LNCaP clone FGC (cell line): Measurements from ENCODE around the gene RELL1.

Source experiments
- DNase-seq: peaks from one replicate; pipeline ENCODE4 v3.0.0-alpha.2; 2011; ENCODE audit warnings: low read depth
- H3K4me3 ChIP-seq: 2 replicates; pipeline ENCODE4 v1.5.1; 2011; ENCODE audit warnings: mild to moderate bottlenecking, low read depth, low read length, control low read depth
- CTCF ChIP-seq: IDR thresholded peaks from 2 replicates; pipeline ENCODE4 v1.5.1; 2012; ENCODE audit warnings: mild to moderate bottlenecking; ENCODE audit not compliant: control insufficient read depth, insufficient read depth; ENCODE audit errors: extremely low read depth

RELL1 gene

DNA sequence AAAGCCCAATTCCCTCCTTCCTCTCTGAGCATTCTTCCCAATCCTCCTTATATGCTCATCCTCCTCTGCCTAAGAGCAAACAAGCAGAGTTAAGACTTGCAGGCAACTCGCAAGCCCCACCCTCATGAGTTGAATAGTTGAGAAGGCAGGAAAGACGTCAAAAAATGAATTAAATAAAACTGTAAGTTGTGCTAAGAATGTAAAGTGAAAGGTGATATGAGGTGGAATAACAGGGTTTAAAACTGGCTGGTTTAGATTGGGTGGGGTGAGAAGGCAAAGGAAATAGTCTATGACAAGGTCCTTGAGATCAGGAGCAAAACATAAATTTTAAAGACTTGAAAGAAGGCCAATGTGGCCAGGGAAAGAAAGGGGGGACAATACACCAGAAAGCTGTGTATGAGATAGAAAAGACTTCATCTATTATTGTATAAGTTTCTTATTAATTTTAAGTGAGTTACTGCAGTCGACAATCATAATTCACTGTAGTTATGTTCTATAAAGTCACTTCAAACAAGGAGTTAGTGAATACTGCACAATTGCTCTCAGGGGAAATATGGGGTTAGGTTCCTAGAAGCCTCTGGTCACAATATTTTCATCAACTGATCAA, 124.9 kb downstream of the RELL1 start:
- no peak for DNase-seq

More for the DNA sequence above, 124.9 kb downstream of the RELL1 start:
- no peak overlapping the region for H3K4me3 ChIP-seq
- TF ChIP-seq CTCF = no peak
